OCI-LY1 (cell line): ENCODE data around the gene HOXA2.

Source experiments
- H2AFZ ChIP-seq: fragments of 200-600 bp; sonication (generic), shearing (Covaris generic); 2 replicates; pipeline ENCODE4 v1.6.0; 2014; ENCODE audit warnings: antibody characterized with exemption, mild to moderate bottlenecking, low read length
- H3F3A ChIP-seq: fragments of 200-600 bp; sonication (generic), shearing (Covaris generic); 2 replicates; pipeline ENCODE4 v1.6.0; 2014; ENCODE audit warnings: mild to moderate bottlenecking, antibody characterized with exemption, low read length, moderate library complexity; ENCODE audit not compliant: insufficient read depth
- H3K27ac ChIP-seq: fragments of 200-600 bp; sonication (generic); 2 replicates; pipeline ENCODE4 v1.5.1; 2014; ENCODE audit warnings: low read length, mixed run types, mild to moderate bottlenecking, low read depth; ENCODE audit not compliant: poor library complexity, severe bottlenecking
- H3K27me3 ChIP-seq: fragments of 200-600 bp; sonication (generic); 2 replicates; pipeline ENCODE4 v1.6.0; 2014; ENCODE audit warnings: antibody characterized with exemption, mild to moderate bottlenecking, low read length, moderate library complexity; ENCODE audit not compliant: insufficient read depth
- H3K36me3 ChIP-seq: fragments of 200-600 bp; sonication (generic); 2 replicates; pipeline ENCODE4 v1.6.1; 2014; ENCODE audit warnings: mild to moderate bottlenecking, antibody characterized with exemption, low read length, moderate library complexity, mixed read lengths; ENCODE audit not compliant: insufficient read depth
- H3K4me1 ChIP-seq: fragments of 200-600 bp; sonication (generic); 2 replicates; pipeline ENCODE4 v1.5.1; 2014; ENCODE audit warnings: mild to moderate bottlenecking, low read length, moderate library complexity; ENCODE audit not compliant: insufficient read depth, severe bottlenecking
- H3K4me2 ChIP-seq: fragments of 200-600 bp; sonication (generic), shearing (Covaris generic); 2 replicates; pipeline ENCODE4 v1.6.1; 2014; ENCODE audit warnings: low read length
- H3K4me3 ChIP-seq: fragments of 200-600 bp; sonication (generic); 2 replicates; pipeline ENCODE4 v1.5.1; 2014; ENCODE audit warnings: low read length, low read depth, mild to moderate bottlenecking, mixed read lengths; ENCODE audit not compliant: poor library complexity, severe bottlenecking
- H3K79me2 ChIP-seq: fragments of 200-600 bp; shearing (Covaris generic); 2 replicates; pipeline ENCODE4 v1.6.1; 2016; ENCODE audit warnings: mixed run types, low read length, mixed read lengths; ENCODE audit not compliant: insufficient read depth
- H3K9ac ChIP-seq: fragments of 200-600 bp; sonication (generic), shearing (Covaris generic); 2 replicates; pipeline ENCODE4 v1.6.1; 2014; ENCODE audit warnings: mild to moderate bottlenecking, low read length, mixed read lengths
- H3K9me2 ChIP-seq: fragments of 200-600 bp; sonication (generic), shearing (Covaris generic); 2 replicates; pipeline ENCODE4 v1.6.1; 2014; ENCODE audit warnings: low read depth, mild to moderate bottlenecking, low read length, mixed read lengths
- H3K9me3 ChIP-seq: fragments of 200-600 bp; shearing (Covaris generic); 2 replicates; pipeline ENCODE4 v1.6.1; 2014; ENCODE audit warnings: low read length, mixed read lengths
- H4K20me1 ChIP-seq: fragments of 200-600 bp; sonication (generic), shearing (Covaris generic); 2 replicates; pipeline ENCODE4 v1.6.0; 2016; ENCODE audit warnings: mild to moderate bottlenecking, low read length; ENCODE audit not compliant: insufficient read depth
- CTCF ChIP-seq: fragments of 200-600 bp; sonication (generic), shearing (Covaris generic); IDR thresholded peaks from 2 replicates; pipeline ENCODE4 v1.5.1; 2017; ENCODE audit warnings: mild to moderate bottlenecking, antibody characterized with exemption, low read length, moderate library complexity, mixed read lengths
- EZH2 ChIP-seq: fragments of 200-600 bp; sonication (generic), shearing (Covaris generic); IDR thresholded peaks from 2 replicates; pipeline ENCODE4 v1.8.0; 2017; ENCODE audit warnings: borderline replicate concordance, mixed run types, mild to moderate bottlenecking, antibody characterized with exemption, low read length, moderate library complexity, mixed read lengths

Gene HOXA2

GRCh38 chr7:27130540-27131389 lies 28.3 kb upstream of the HOXA2 start, which contains the start of gene HOXA4:
TSS of gene HOXA4 (minus strand) at chr7:27130757. CDS start at chr7:27130733, 24 bp downstream.
- H3K4me2 ChIP-seq = no peak within 1 kb of the TSS
- H3K4me1 ChIP-seq = no peaks in the 10 kb centered on the region
- H3K9ac ChIP-seq = no peak within 1 kb of the TSS
- no peaks in the 10 kb centered on the region for H3K36me3 ChIP-seq
- H3K4me3 ChIP-seq = no peak within 1 kb of the TSS
- H3F3A ChIP-seq = no peaks in the 10 kb centered on the region
- TF ChIP-seq EZH2 (no peak), CTCF (no peak)
- H4K20me1 ChIP-seq = no peaks in the 10 kb centered on the region
- H3K9me3 ChIP-seq = no peaks in the 10 kb centered on the region
- H3K27me3 ChIP-seq = no peaks in the 10 kb centered on the region
- no peaks in the 10 kb centered on the region for H3K9me2 ChIP-seq
- no peak within 1 kb of the TSS for H2AFZ ChIP-seq
- H3K27ac ChIP-seq = no peak within 1 kb of the TSS
- no peaks in the 10 kb centered on the region for H3K79me2 ChIP-seq

GRCh38 chr7:27129729-27130539 lies 27.5 kb upstream of the HOXA2 start:
- no peak overlapping the region for H3K4me2 ChIP-seq
- no peaks in the 10 kb centered on the region for H3K27me3 ChIP-seq
- TF ChIP-seq EZH2 = no peak
- TF ChIP-seq CTCF = no peak
- no peaks in the 10 kb centered on the region for H3K9me2 ChIP-seq
- H2AFZ ChIP-seq = no peak overlapping the region
- no peak overlapping the region for H3K9ac ChIP-seq
- no peaks in the 10 kb centered on the region for H3K9me3 ChIP-seq
- no peak overlapping the region for H3K4me3 ChIP-seq
- H3F3A ChIP-seq = no peaks in the 10 kb centered on the region
- no peaks in the 10 kb centered on the region for H3K36me3 ChIP-seq
- no peaks in the 10 kb centered on the region for H3K4me1 ChIP-seq
- H4K20me1 ChIP-seq = no peaks in the 10 kb centered on the region
- H3K79me2 ChIP-seq = no peaks in the 10 kb centered on the region
- H3K27ac ChIP-seq = no peak overlapping the region

GRCh38 chr7:27128776-27129728 lies 26.6 kb upstream of the HOXA2 start:
- no peaks in the 10 kb centered on the region for H4K20me1 ChIP-seq
- no peak overlapping the region for H3K4me2 ChIP-seq
- no peaks in the 10 kb centered on the region for H3F3A ChIP-seq
- no peaks in the 10 kb centered on the region for H3K9me2 ChIP-seq
- no peaks in the 10 kb centered on the region for H3K4me1 ChIP-seq
- TF ChIP-seq CTCF = no peak
- no peak for TF ChIP-seq EZH2
- H3K9ac ChIP-seq = no peak overlapping the region
- no peak overlapping the region for H3K4me3 ChIP-seq
- H3K9me3 ChIP-seq = no peaks in the 10 kb centered on the region
- no peaks in the 10 kb centered on the region for H3K79me2 ChIP-seq
- H3K27me3 ChIP-seq = no peaks in the 10 kb centered on the region
- no peak overlapping the region for H3K27ac ChIP-seq
- H2AFZ ChIP-seq = no peak overlapping the region
- no peaks in the 10 kb centered on the region for H3K36me3 ChIP-seq
